Left ventricle myocardium inferior (tissue), 1 donor: ENCODE data around the gene CFAP70. TPM values are rescaled to one million over a fixed set of nuclear protein-coding genes. Genes with fewer than 3 reads are reported as not detected.

Experiments
- DNase-seq: peaks from one replicate; pipeline ENCODE4 v3.0.0-alpha.2; 2020
- H3K27ac ChIP-seq: fragments of 200-600 bp; replicated peaks from 2 replicates; pipeline ENCODE4 v1.8.0; 2021
- H3K27me3 ChIP-seq: fragments of 200-600 bp; 2 replicates; pipeline ENCODE4 v1.8.0; 2021; ENCODE audit warnings: low read depth
- H3K36me3 ChIP-seq: fragments of 200-600 bp; 2 replicates; pipeline ENCODE4 v1.8.0; 2021
- H3K4me1 ChIP-seq: fragments of 200-600 bp; 2 replicates; pipeline ENCODE4 v1.8.0; 2021
- H3K4me3 ChIP-seq: fragments of 200-600 bp; 2 replicates; pipeline ENCODE4 v1.8.0; 2021; ENCODE audit warnings: mild to moderate bottlenecking, moderate library complexity
- H3K9me3 ChIP-seq: fragments of 200-600 bp; replicated peaks from 2 replicates; pipeline ENCODE4 v1.8.0; 2021
- CTCF ChIP-seq: fragments of 200-600 bp; IDR thresholded peaks from 2 replicates; pipeline ENCODE4 v1.8.0; 2021; ENCODE audit warnings: antibody characterized with exemption, mild to moderate bottlenecking, borderline replicate concordance
- intact Hi-C: fragments of 100-400 bp; cut with micrococcal nuclease; formaldehyde crosslinking; loops from one replicate; pipeline ENCODE4 v1.11.0; 2022
- total RNA-seq: library from RNA; stranded (reverse); fragmentation: NEBNext Ultra II Directional; extraction: Animal tissue kit (Norgen Biotek cat#: 25700); gene quantifications from one replicate; pipeline ENCODE4 v1.2.1, GENCODE V29; 2021
- donor health status: DM: no; HTN: yes; CAD: no; lungs with severe emphysema.

CFAP70 gene
- total RNA-seq, 1 donor from 2014 or later, result 2.0 TPM

GRCh38 chr10:73386583-73386982, 27.9 kb upstream of the CFAP70 start:
- no peak for DNase-seq
- H3K4me3 ChIP-seq, result no peak overlapping the region
- no peaks in the 10 kb centered on the region for H3K27me3 ChIP-seq
- peaks cover 97% of the 10 kb centered on the region for H3K36me3 ChIP-seq
- H3K27ac ChIP-seq, result no peak overlapping the region
- no peaks in the 10 kb centered on the region for H3K4me1 ChIP-seq
- no peak for TF ChIP-seq CTCF
- H3K9me3 ChIP-seq, result no peaks in the 10 kb centered on the region
- intact Hi-C loops, result no loop called here

- DNase-seq, result no peak
- intact Hi-C loops, result no loop called here
- H3K27me3 ChIP-seq, result no peaks in the 10 kb centered on the region
These were observed 20.5 kb upstream of the CFAP70 start for GRCh38 chr10:73379064-73379748.

GRCh38 chr10:73376679-73377078, 18.0 kb upstream of the CFAP70 start:
- no peak for TF ChIP-seq CTCF
- no peak for DNase-seq
- Histone ChIP-seq H3K27ac (no peak overlapping the region), H3K27me3 (no peaks in the 10 kb centered on the region), H3K4me3 (no peak overlapping the region), H3K9me3 (no peaks in the 10 kb centered on the region), H3K4me1 (peaks cover 7% of the 10 kb centered on the region), H3K36me3 (peaks cover 95% of the 10 kb centered on the region)
- intact Hi-C loops, result no loop called here

More at GRCh38 chr10:73379064-73379748, 20.5 kb upstream of the CFAP70 start:
- H3K9me3 ChIP-seq, result no peaks in the 10 kb centered on the region
- H3K4me1 ChIP-seq, result peaks cover 7% of the 10 kb centered on the region
- H3K27ac ChIP-seq, result no peak overlapping the region
- H3K4me3 ChIP-seq, result no peak overlapping the region
- TF ChIP-seq CTCF, result no peak
- H3K36me3 ChIP-seq, result peaks cover 98% of the 10 kb centered on the region

GRCh38 chr10:73368238-73368637, 9.6 kb upstream of the CFAP70 start:
- Histone ChIP-seq H3K36me3 (peaks cover 77% of the 10 kb centered on the region), H3K27ac (no peak overlapping the region), H3K4me1 (no peaks in the 10 kb centered on the region), H3K27me3 (no peaks in the 10 kb centered on the region), H3K9me3 (no peaks in the 10 kb centered on the region), H3K4me3 (no peak overlapping the region)
- no peak for DNase-seq
- intact Hi-C loops, result no loop called here
- TF ChIP-seq CTCF, result no peak

GRCh38 chr10:73366381-73367298, 8.0 kb upstream of the CFAP70 start:
- Histone ChIP-seq H3K27me3 (no peaks in the 10 kb centered on the region), H3K4me3 (no peak overlapping the region), H3K9me3 (peaks cover 8% of the 10 kb centered on the region), H3K27ac (no peak overlapping the region), H3K4me1 (no peaks in the 10 kb centered on the region), H3K36me3 (peaks cover 63% of the 10 kb centered on the region)
- no peak for TF ChIP-seq CTCF
- DNase-seq, result no peak
- intact Hi-C loops, result no loop called here
